Activated T-cell treated with anti-CD3 and anti-CD28 coated beads, Interleukin-2, amount 50 U/mL, for 72 hours (primary cell): ENCODE measurements around the gene AGBL3. TPM values are rescaled to one million over a fixed set of nuclear protein-coding genes. Genes with fewer than 3 reads are reported as not detected.
A peak's percentile ranks its signal among the peaks of the same experiment; 100 is the strongest.
"Not testable (repeated sequence)": the region's sequence is repeated elsewhere in the genome, so short reads cannot be mapped to it uniquely, and the experiment has no call there.

Experiments used
- ATAC-seq, 2 donors: fragments of 150-1000 bp; cut with Tn5 transposase; replicated peaks in 1 of 2; 2 replicates each; pipeline ENCODE4 v1.10.0; 2021; ENCODE audit warnings: moderate library complexity in 2 of 2, mild to moderate bottlenecking in 1 of 2
- DNase-seq, 2 donors: peaks; one replicate each; pipeline ENCODE4 v3.0.0; 2021 to 2022; ENCODE audit warnings: mixed read lengths in 1 of 2
- H3K27ac Mint-ChIP-seq: one replicate; pipeline ENCODE4 v1.8.0; 2022; ENCODE audit warnings: mild to moderate bottlenecking, moderate library complexity, mixed read lengths
- H3K27me3 Mint-ChIP-seq: one replicate; pipeline ENCODE4 v1.8.0; 2022; ENCODE audit warnings: low read depth, mixed read lengths
- H3K36me3 Mint-ChIP-seq, 2 donors: one replicate each; pipeline ENCODE4 v1.8.0; 2022; ENCODE audit warnings: mixed read lengths in 2 of 2, mild to moderate bottlenecking in 1 of 2; ENCODE audit not compliant: insufficient read depth in 2 of 2
- H3K4me1 Mint-ChIP-seq: one replicate; pipeline ENCODE4 v1.8.0; 2022; ENCODE audit warnings: low read depth, mixed read lengths
- H3K4me3 Mint-ChIP-seq, 2 donors: one replicate each; pipeline ENCODE4 v1.8.0; 2022; ENCODE audit warnings: mild to moderate bottlenecking in 2 of 2, mixed read lengths in 2 of 2, moderate library complexity in 2 of 2
- H3K9me3 Mint-ChIP-seq, 2 donors: one replicate each; pipeline ENCODE4 v1.8.0; 2022; ENCODE audit warnings: mixed read lengths in 2 of 2
- total RNA-seq, 2 donors: library from RNA; stranded (reverse); gene quantifications; one replicate each; pipeline ENCODE4 v1.2.3, GENCODE V29; 2022

AGBL3 gene
- total RNA-seq, 2 donors from 2014 or later, result 2.4 to 3.8 TPM

GRCh38 chr7:135162382-135163001, 176.2 kb downstream of the AGBL3 start:
- ATAC-seq, result no peak
- Mint-ChIP-seq H3K4me3 (no peak overlapping the region), H3K4me1 (peaks cover 66% of the 10 kb centered on the region), H3K9me3 (peaks cover 4 to 10% of the 10 kb centered on the region in 2 donors), H3K27me3 (no peaks in the 10 kb centered on the region), H3K36me3 (peaks cover 13 to 44% of the 10 kb centered on the region in 2 donors), H3K27ac (peak overlapping the region; percentile 62)
- DNase-seq, result no peak

- H3K27ac Mint-ChIP-seq, result peak overlapping the region; percentile 59
- no peak for ATAC-seq
- peaks cover 2 to 8% of the 10 kb centered on the region in 2 donors for H3K9me3 Mint-ChIP-seq
- no peak for DNase-seq
- peaks cover 13 to 45% of the 10 kb centered on the region in 2 donors for H3K36me3 Mint-ChIP-seq
- no peaks in the 10 kb centered on the region for H3K27me3 Mint-ChIP-seq
- H3K4me1 Mint-ChIP-seq, result peaks cover 70% of the 10 kb centered on the region
- H3K4me3 Mint-ChIP-seq, result no peak overlapping the region
Measured at GRCh38 chr7:135164357-135165061, 178.2 kb downstream of the AGBL3 start.

- H3K9me3 Mint-ChIP-seq, result peaks cover 2 to 8% of the 10 kb centered on the region in 2 donors
- H3K27me3 Mint-ChIP-seq, result no peaks in the 10 kb centered on the region
- no peak for DNase-seq
- H3K4me1 Mint-ChIP-seq, result peaks cover 62% of the 10 kb centered on the region
- H3K27ac Mint-ChIP-seq, result peak overlapping the region; percentile 80
- ATAC-seq, result no peak
- no peak overlapping the region for H3K4me3 Mint-ChIP-seq
- H3K36me3 Mint-ChIP-seq, result peaks cover 11 to 36% of the 10 kb centered on the region in 2 donors
Measured at GRCh38 chr7:135165862-135166261, 179.6 kb downstream of the AGBL3 start.

GRCh38 chr7:135166338-135166990, 180.2 kb downstream of the AGBL3 start:
- ATAC-seq (no peak), DNase-seq (no peak)
- H3K9me3 Mint-ChIP-seq, result peaks cover 2 to 8% of the 10 kb centered on the region in 2 donors
- H3K27ac Mint-ChIP-seq, result peak overlapping the region; percentile 80
- H3K27me3 Mint-ChIP-seq, result no peaks in the 10 kb centered on the region
- peak overlapping the region in 1 of 2 donors; percentile 22 for H3K4me3 Mint-ChIP-seq
- H3K36me3 Mint-ChIP-seq, result peaks cover 10 to 30% of the 10 kb centered on the region in 2 donors
- H3K4me1 Mint-ChIP-seq, result peaks cover 61% of the 10 kb centered on the region

- Mint-ChIP-seq H3K4me3 (peak overlapping the region; percentile 31 to 52), H3K9me3 (peaks cover 0 to under 1% of the 10 kb centered on the region in 2 donors), H3K27me3 (no peaks in the 10 kb centered on the region), H3K27ac (peak overlapping the region; percentile 38), H3K4me1 (peaks cover 61% of the 10 kb centered on the region), H3K36me3 (peaks cover 4 to 21% of the 10 kb centered on the region in 2 donors)
- ATAC-seq, result no peak
- DNase-seq, result no peak
Measured at GRCh38 chr7:135167365-135167917, 181.1 kb downstream of the AGBL3 start.

GRCh38 chr7:135168001-135168400, 181.7 kb downstream of the AGBL3 start:
- Mint-ChIP-seq H3K4me1 (peaks cover 55% of the 10 kb centered on the region), H3K36me3 (peaks cover 3 to 15% of the 10 kb centered on the region in 2 donors)

GRCh38 chr7:135168489-135169140, 182.3 kb downstream of the AGBL3 start:
- ATAC-seq (no peak), DNase-seq (no peak)
- H3K9me3 Mint-ChIP-seq, result no peaks in the 10 kb centered on the region
- H3K4me3 Mint-ChIP-seq, result peak overlapping the region; percentile 86 to 93
- H3K27ac Mint-ChIP-seq, result peak overlapping the region; percentile 92
- H3K36me3 Mint-ChIP-seq, result peaks cover 3 to 14% of the 10 kb centered on the region in 2 donors
- H3K27me3 Mint-ChIP-seq, result no peaks in the 10 kb centered on the region
- peaks cover 55% of the 10 kb centered on the region for H3K4me1 Mint-ChIP-seq

More at GRCh38 chr7:135168001-135168400, 181.7 kb downstream of the AGBL3 start:
- Mint-ChIP-seq H3K4me3 (peak overlapping the region; percentile 86 to 93), H3K27ac (peak overlapping the region; percentile 92), H3K9me3 (no peaks in the 10 kb centered on the region), H3K27me3 (no peaks in the 10 kb centered on the region)
- ATAC-seq, result no peak
- no peak for DNase-seq

- H3K27ac Mint-ChIP-seq, result peak overlapping the region; percentile 92
- DNase-seq (peak; percentile 75 to 79), ATAC-seq (peak; percentile 39 to 58)
- H3K4me3 Mint-ChIP-seq, result peak overlapping the region; percentile 86 to 93
- H3K27me3 Mint-ChIP-seq, result no peaks in the 10 kb centered on the region
- H3K36me3 Mint-ChIP-seq, result peaks cover 3 to 14% of the 10 kb centered on the region in 2 donors
- no peaks in the 10 kb centered on the region for H3K9me3 Mint-ChIP-seq
- peaks cover 50% of the 10 kb centered on the region for H3K4me1 Mint-ChIP-seq
Measured at GRCh38 chr7:135169141-135169963, 183.0 kb downstream of the AGBL3 start.

- DNase-seq (no peak), ATAC-seq (no peak)
- Mint-ChIP-seq H3K36me3 (peaks cover 3 to 14% of the 10 kb centered on the region in 2 donors), H3K4me1 (peaks cover 50% of the 10 kb centered on the region), H3K27me3 (no peaks in the 10 kb centered on the region), H3K27ac (peak overlapping the region; percentile 92), H3K9me3 (no peaks in the 10 kb centered on the region), H3K4me3 (peak overlapping the region; percentile 86 to 93)
Measured at GRCh38 chr7:135169964-135170273, 183.6 kb downstream of the AGBL3 start.

GRCh38 chr7:135170274-135170997, 184.1 kb downstream of the AGBL3 start, which contains the start of gene CYREN:
Gene CYREN, minus strand, starts transcription at chr7:135170707. Its CDS starts 1,785 bp downstream, at chr7:135168922.
- Mint-ChIP-seq H3K4me1 (peaks cover 50% of the 10 kb centered on the region), H3K9me3 (no peaks in the 10 kb centered on the region), H3K27ac (peak within 1 kb of the TSS; percentile 96), H3K4me3 (peak within 1 kb of the TSS; percentile 93 to 94), H3K27me3 (no peaks in the 10 kb centered on the region), H3K36me3 (peaks cover 3 to 13% of the 10 kb centered on the region in 2 donors)
- ATAC-seq (peak; percentile 86), DNase-seq (peak; percentile 94)

- not testable (repeated sequence) for ATAC-seq, DNase-seq, H3K27me3 Mint-ChIP-seq, H3K9me3 Mint-ChIP-seq
- H3K4me1 Mint-ChIP-seq, result peaks cover 50% of the 10 kb centered on the region
- peak overlapping the region; percentile 96 for H3K27ac Mint-ChIP-seq
- H3K4me3 Mint-ChIP-seq, result peak overlapping the region; percentile 93 to 94
- peaks cover 3 to 13% of the 10 kb centered on the region in 2 donors for H3K36me3 Mint-ChIP-seq
Measured at GRCh38 chr7:135170998-135171481, 184.7 kb downstream of the AGBL3 start.
